22Rv1 (cell line): ENCODE results near the gene FTCD.

ENCODE experiments used
- CTCF ChIP-seq: fragments of 450-650 bp; IDR thresholded peaks from 2 replicates; pipeline ENCODE4 v1.5.1; 2017; ENCODE audit warnings: mild to moderate bottlenecking
- ZFX ChIP-seq: fragments of 450-650 bp; IDR thresholded peaks from 2 replicates; pipeline ENCODE4 v1.6.1; 2017; ENCODE audit warnings: antibody characterized with exemption, borderline replicate concordance

- TF ChIP-seq CTCF (no peak), ZFX (no peak)
These were observed 24.4 kb downstream of the FTCD start for GRCh38 chr21:46130831-46131587.
